IPS-18c (cell line): ENCODE measurements around the gene KAT2B.

Experiments
- H3K4me3 ChIP-seq: 2 replicates; pipeline ENCODE4 v1.7.0; 2013; ENCODE audit warnings: low read depth, mild to moderate bottlenecking, low read length, moderate library complexity; ENCODE audit not compliant: insufficient read depth
- H3K9me3 ChIP-seq: one replicate; pipeline ENCODE4 v1.6.1; 2013; ENCODE audit warnings: mild to moderate bottlenecking, low read length, moderate library complexity; ENCODE audit not compliant: control insufficient read depth, insufficient read depth

Gene KAT2B

DNA sequence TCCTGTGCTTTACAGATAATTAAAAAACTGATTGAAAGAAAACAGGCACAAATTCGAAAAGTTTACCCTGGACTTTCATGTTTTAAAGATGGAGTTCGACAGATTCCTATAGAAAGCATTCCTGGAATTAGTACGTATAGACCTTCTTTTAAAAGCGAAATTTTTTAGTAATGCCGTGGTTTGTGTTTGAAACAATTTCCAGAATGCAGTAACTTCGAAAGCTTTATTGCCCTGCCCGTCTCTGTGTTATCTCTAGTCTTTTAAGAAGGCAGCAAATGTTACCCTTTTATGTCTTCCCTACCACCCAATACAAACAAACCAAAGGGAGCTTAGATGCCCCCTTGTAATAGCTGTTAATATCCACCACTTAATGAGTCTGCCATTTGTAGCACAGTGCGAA lies 106.1 kb downstream of the KAT2B start:
- H3K9me3 ChIP-seq, result no peaks in the 10 kb centered on the region
- no peak overlapping the region for H3K4me3 ChIP-seq

DNA sequence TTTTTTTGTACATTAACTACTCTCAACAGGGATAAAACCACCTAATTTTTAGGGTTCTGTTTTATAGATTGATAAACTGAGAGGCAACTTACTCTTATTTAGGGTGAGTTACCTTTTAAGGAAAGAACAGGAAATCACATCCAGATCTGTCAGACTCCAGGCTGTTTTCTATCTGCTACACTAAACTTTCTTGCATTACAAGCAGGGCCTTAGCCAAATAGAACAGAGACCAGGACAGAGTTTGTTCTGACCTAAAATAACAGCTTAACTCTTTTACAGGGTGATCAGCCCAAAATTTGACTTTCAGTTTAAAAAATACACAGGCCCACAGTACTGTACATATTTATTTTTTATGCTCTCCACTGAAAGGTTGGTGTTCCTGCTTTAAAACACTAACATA lies 107.1 kb downstream of the KAT2B start:
- no peak overlapping the region for H3K4me3 ChIP-seq
- no peaks in the 10 kb centered on the region for H3K9me3 ChIP-seq

DNA sequence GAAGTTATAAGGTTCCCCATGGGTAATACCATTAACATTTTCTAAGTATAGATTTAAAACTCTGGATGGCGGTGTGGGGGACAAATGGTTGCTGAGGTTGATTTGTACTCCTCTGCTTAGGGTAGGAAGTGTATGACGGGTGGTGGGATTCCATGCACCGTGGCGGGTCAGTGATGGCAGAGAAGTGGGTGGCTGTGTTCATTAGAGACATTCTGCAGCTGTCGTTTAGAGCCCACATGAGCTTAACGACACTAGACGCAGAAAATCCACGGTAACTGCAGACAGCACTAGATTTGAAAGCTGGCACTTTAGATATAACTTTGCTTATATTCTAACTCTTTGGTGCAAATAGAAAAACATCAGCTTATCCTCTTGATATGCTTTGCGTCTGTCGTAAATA lies 108.2 kb downstream of the KAT2B start:
- Histone ChIP-seq H3K9me3 (no peaks in the 10 kb centered on the region), H3K4me3 (no peak overlapping the region)

DNA sequence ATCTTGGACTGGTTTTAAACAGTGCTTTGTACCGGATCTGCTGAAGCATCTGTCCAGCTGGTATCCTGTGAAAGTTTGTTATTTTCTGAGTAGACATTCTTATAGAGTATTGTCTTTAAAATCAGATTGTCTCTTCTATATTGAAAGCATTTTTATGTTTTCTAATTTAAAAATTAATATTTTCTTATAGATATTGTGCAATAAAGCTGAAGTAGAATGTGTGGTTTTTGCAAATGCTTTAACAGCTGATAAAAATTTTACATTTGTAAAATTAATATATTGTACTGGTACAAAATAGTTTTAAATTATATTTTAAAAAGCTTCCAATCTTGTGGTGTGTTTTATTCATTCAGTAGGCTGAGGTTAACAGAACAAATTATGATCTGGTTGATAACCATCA lies 113.8 kb downstream of the KAT2B start:
- Histone ChIP-seq H3K9me3 (no peaks in the 10 kb centered on the region), H3K4me3 (no peak overlapping the region)

DNA sequence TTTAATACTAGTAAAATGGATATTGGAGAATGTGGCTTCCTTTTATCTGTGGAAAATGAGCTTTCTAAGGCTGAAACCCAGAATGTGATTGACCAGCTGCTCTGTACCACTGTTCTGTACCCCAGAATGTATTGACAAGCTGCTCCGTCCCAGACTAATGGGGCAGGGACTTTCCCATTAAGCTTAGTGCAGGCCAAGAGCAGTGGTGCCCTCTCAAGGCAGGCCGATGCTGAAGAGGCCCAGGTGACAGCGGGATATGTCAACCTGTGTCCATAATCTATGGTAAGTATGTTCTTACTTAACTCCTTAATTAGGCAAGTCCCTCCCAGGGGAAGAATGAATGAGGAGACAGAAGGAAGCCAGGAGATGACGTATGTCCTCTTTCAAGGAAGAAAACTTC lies 114.7 kb downstream of the KAT2B start:
- Histone ChIP-seq H3K4me3 (no peak overlapping the region), H3K9me3 (no peaks in the 10 kb centered on the region)

DNA sequence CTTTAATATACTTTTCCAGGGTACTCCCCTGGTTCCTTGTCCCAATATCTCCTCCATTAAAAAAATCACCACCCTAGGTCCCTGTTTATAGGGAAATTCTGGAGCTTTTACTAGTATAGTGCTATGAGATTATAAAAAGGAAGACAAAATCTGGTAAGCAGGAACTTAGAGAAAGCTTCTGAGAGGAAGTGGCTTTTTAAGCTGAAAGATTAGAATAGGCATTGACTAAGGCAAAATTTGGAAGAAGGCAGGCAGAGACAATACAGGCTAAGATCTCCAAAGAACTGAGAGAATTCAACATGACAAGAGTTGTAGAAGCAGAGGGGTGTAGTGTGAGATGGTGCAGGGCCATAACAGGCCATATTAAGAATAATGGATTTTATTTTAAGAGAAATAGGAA lies 120.0 kb downstream of the KAT2B start:
- Histone ChIP-seq H3K9me3 (no peaks in the 10 kb centered on the region), H3K4me3 (no peak overlapping the region)

DNA sequence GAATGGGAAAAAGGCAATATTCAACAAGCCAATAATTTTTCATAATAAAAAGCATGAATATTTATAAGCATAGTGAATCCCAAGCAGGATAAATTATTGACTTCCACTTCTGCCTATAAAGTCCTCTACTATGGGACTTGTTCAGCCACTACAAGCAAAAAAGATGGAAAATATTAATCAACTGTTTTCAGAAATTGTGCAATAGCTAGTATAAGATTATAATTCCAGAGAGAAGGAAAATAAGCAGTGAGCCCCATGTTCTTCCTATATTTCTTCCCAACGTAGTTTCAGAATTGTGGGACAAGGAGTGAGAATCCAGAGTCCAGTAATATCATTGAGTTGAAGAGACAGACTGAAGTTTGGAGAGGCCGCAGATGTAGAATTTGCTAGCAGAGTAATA lies 121.5 kb downstream of the KAT2B start:
- Histone ChIP-seq H3K4me3 (no peak overlapping the region), H3K9me3 (no peaks in the 10 kb centered on the region)

DNA sequence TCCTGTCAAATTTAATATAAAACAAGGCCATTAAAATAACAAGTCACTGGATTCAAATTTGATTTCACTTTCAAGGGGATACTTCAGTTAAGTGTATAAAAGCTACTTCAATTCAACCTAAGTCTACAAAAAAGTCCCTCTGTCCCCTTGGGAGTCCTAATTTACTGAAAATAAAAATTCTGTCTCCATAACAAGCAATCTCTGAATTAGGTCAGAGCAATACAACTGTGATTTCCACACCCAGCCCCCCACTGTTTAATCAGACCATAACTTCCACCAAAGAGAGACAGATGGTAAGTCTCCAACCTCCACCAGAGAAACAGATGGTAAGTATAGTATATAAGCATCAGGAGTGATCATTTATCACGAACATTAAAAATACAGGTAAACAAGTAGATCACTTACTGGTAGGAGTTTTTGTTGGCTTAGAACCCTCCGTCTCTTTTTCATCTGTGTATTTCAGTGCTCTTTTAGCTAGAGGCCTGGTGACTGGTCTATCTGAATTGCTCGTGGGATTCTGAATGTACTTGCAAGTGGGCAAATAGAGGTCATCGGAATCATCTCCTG lies 133.7 kb downstream of the KAT2B start:
- Histone ChIP-seq H3K9me3 (no peaks in the 10 kb centered on the region), H3K4me3 (no peak overlapping the region)

DNA sequence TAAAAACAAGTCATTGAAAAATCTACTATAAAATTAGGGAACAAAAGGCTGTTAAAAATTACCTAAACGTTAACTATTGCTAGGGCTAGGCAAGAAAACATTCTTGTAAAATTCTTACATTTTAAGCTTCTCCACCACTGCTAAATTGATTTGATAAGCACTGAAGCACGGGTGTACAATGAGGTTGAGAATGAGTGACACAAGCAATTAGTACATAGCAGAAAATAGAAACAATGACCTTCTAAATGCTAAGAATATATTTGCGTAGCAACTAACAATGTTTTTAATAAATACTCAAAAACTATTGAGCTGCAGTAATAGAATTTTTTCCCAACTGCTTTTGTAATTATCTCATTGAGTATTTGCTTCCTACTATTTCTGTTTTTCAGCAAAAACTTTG lies 141.0 kb downstream of the KAT2B start:
- no peaks in the 10 kb centered on the region for H3K9me3 ChIP-seq
- H3K4me3 ChIP-seq, result no peak overlapping the region

DNA sequence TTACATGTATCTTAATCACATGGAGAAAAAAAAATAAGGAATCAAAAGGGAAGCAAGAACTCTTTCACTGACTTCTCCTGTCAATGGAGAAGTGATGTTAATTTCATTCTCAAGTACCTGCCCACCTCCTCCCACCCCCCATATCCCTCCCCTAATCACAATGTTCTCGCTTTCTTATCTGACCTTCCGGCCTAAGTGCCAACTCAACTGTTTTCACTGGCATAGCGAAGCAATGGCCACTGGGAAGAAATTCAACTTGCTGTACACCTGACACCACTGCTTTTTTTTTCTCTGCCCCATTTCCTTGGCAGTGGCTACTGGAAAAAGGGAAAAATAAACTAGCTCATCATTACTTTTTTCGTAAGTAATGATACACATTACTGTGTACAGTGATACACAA lies 142.0 kb downstream of the KAT2B start:
- Histone ChIP-seq H3K9me3 (no peaks in the 10 kb centered on the region), H3K4me3 (no peak overlapping the region)

DNA sequence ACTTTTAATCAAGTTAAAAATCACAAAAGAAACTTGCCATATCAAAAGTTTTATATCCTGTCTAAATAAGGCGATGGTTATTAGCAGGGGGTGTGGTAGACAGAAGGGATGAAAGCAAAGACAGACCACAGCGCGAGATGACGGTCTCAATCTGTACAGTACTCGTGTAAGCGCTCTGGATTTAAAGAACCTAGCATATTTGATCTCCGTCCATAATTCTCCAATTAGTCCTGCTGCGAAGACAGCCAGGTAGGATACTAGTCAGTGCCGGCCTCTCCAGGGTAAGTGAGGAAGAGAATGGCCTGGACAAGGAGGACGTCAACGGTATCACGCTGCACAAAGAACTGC lies 145.1 kb downstream of the KAT2B start:
- Histone ChIP-seq H3K4me3 (peak overlapping the region; percentile 93), H3K9me3 (no peaks in the 10 kb centered on the region)

DNA sequence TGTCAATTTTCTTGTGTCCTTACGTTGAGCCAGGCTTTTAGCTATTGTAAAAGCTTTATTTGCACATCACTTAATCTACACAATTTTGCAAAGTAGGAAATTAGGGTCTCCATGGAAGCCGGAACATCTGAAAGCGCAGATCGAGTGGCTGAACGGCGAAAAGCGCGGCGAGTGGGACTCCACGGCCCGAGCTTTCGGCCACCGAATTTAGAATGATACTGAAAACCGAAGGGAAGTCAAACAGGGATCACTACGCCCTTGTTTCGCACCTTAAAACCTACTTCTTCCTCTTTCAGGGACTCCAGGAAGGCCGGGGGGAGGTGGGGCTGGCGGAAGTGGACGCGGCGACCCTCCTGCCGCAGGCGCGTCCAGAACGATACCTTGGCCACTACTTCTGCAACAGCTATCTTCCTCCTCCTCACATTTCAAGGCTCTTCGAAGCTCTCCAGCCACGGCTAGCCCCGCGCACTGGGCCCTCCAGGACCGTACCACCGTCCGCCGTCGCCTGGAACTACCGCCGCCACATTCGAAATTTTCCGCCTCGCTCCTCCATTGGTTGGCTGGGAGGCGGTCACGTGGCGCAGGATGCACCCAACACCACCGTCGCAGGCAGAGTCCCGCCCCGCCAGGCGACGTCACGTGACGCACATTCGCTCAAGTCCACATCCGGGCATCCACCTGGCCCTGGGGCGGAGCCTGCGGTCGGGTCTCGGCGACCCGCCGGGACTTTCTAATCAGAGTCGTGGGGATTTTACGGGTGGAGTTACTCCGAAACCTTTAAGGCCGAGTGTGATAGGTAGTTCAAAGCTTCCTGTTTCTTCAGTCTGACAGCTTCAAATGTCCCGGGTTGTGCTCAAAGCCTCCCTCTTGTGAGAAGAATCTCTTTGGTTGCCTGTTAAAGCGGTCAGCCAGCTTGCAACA lies 145.7 kb downstream of the KAT2B start, which contains the start of gene SGO1:
SGO1 (minus strand) TSS at position 528 of the 921 bp plus-strand sequence. CDS start 2,179 bp downstream, outside the sequence.
- Histone ChIP-seq H3K4me3 (peak within 1 kb of the TSS; percentile 93), H3K9me3 (no peaks in the 10 kb centered on the region)

DNA sequence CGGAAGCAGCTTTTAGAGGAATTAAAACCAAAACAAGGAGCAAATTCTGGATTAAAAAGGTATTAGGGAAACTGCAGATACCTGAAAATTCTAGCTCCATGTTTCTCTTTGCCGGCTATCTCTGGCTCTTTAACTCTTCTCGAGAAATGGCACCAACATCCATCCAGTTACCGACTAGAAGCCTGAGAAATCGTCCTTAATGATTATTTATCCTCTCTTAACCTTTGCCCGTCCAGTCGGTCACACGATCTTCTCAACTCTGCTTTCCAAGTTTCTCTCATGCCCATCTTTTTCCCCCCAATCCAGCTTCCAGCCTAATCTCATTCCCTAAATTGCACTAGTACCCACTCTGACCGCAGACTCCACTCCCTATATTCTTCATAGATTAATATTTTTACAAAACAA lies 146.4 kb downstream of the KAT2B start:
- Histone ChIP-seq H3K9me3 (no peaks in the 10 kb centered on the region), H3K4me3 (peak overlapping the region; percentile 93)

DNA sequence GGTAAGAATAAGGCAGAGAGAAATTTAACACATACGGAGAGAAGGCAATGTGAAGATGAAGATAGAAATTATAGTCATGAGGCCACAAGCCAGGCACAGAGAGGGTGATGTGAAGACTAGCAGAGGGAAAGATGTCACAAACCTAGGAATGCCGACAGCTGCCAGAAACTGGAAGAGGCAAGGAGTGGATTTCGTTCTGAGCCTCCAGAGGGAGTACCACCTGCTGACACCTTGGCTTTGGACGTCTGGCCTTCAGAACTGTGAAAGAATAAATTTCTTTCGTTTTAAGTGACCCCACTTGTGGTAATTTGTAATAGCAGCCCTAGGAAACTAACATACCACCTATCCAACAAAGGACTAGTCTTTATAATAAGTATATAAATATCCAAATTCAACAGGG lies 150.7 kb downstream of the KAT2B start:
- Histone ChIP-seq H3K9me3 (no peaks in the 10 kb centered on the region), H3K4me3 (no peak overlapping the region)

DNA sequence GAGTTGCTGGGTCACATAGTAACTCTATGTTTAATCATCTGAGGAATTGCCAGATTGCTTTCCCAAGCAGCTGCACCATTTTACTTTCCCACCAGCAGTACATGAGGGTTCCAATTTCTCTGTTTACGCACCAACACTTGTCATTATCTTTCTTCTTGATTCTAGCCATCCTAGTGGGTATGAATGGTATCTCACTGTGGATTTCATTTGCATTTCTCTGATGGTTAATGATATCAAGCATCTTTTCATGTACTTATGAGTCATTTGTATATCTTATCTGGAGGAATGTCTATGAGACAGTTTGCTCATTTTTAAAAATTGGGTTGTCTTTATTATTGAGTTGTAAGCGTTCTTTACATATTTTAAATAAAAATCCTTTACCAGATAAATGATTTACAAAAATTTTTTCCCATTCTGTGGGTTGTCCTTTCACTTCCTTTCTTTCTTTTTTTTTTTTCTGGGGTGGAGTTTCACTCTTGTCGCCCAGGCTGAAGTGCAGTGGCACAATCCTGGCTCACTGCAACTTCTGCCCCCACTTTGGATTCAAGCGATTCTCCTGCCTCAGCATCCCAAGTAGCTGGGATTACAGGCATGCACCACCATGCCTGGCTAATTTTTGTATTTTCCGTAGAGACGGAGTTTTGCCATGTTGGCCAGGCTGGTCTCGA lies 154.7 kb downstream of the KAT2B start:
- H3K4me3 ChIP-seq, result no peak overlapping the region

DNA sequence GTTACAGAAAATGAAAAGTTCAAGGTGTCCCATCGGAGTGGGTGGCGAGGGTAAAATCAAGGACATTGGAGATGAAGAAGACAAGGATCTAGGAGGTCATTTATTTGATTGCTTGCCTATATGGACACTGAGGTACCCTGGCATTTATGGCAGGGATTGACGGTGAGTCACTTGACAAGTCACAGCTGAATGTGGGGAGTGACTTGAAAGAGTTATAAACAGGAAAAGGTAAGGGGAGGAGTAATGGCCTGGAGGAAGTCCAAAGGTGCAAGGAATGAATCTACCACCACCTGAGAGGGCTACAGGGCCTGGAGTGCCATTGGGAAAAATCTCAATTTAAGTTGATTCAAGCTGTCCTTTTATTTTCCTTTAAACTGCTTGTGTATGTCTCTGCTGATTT lies 157.5 kb downstream of the KAT2B start:
- Histone ChIP-seq H3K4me3 (no peak overlapping the region), H3K9me3 (no peaks in the 10 kb centered on the region)

More for the DNA sequence above, 154.7 kb downstream of the KAT2B start:
- H3K9me3 ChIP-seq, result no peaks in the 10 kb centered on the region

DNA sequence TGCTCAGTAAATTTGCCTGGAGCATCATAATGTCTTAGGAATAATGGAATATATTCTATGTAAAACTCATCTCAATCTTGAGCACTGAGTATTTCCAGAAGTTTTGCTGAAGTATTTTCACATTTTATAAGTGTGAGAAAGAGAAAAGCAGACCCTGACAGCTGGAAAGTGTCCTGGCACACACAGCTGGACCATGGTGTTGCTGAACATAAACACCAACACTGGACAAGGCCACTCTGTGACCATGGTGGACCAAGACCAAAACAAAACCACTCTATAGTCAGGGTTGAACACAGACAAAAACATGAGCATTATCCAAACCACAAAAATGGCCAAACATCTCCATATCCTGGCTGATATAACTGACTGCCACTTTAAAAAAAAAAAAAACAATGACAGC lies 160.9 kb downstream of the KAT2B start:
- no peaks in the 10 kb centered on the region for H3K9me3 ChIP-seq
- no peak overlapping the region for H3K4me3 ChIP-seq
